Adrenal gland (tissue), 12 donors: Measurements from ENCODE around the gene CAMK4. TPM values are rescaled to one million over a fixed set of nuclear protein-coding genes. Genes with fewer than 3 reads are reported as not detected.

Experiments used
- DNase-seq, 7 donors: peaks; one replicate each; pipeline ENCODE4 v3.0.0-alpha.2; 2019 to 2020
- H3K27ac ChIP-seq, 5 donors: fragments of 200-600 bp; sonication (generic) in 4 of 5; 1 replicate in 3 of 5; 2 replicates in 2 of 5; pipeline versions ENCODE4 v1.5.1 to v1.8.0; 2016 to 2020; ENCODE audit warnings: mild to moderate bottlenecking in 1 of 5
- H3K27me3 ChIP-seq: fragments of 200-600 bp; 2 replicates; pipeline ENCODE4 v1.8.0; 2021
- H3K36me3 ChIP-seq, 2 donors: fragments of 200-600 bp; replicated peaks in 1 of 2; 1 replicate in 1 of 2; 2 replicates in 1 of 2; pipeline versions ENCODE4 v1.5.1 to v1.8.0; 2018 to 2022
- H3K4me1 ChIP-seq, 2 donors: fragments of 200-600 bp; replicated peaks in 1 of 2; 1 replicate in 1 of 2; 2 replicates in 1 of 2; pipeline versions ENCODE4 v1.5.1 to v1.8.0; 2018 to 2021
- H3K4me3 ChIP-seq, 4 donors: fragments of 200-600 bp; sonication (generic) in 3 of 4; one replicate each; pipeline ENCODE4 v1.5.1; 2016 to 2018
- H3K9me3 ChIP-seq, 3 donors: fragments of 200-600 bp; sonication (generic) in 1 of 3; replicated peaks in 1 of 3; 1 replicate in 2 of 3; 2 replicates in 1 of 3; pipeline versions ENCODE4 v1.5.1 to v1.8.0; 2016 to 2021
- CTCF ChIP-seq, 6 experiments: fragments of 450-650 bp in 4 of 6; fragments of 200-600 bp in 2 of 6; sonication (generic) in 1 of 6; IDR thresholded peaks; 1 replicate in 5 of 6; 2 replicates in 1 of 6; pipeline versions ENCODE4 v1.5.1 to v1.8.0; 2016 to 2021; ENCODE audit warnings: antibody characterized with exemption in 6 of 6, mild to moderate bottlenecking in 2 of 6, moderate library complexity in 1 of 6
- POLR2A ChIP-seq, 2 donors: fragments of 450-650 bp; IDR thresholded peaks; one replicate each; pipeline ENCODE4 v1.6.1; 2017; ENCODE audit warnings: antibody characterized with exemption in 2 of 2, mild to moderate bottlenecking in 2 of 2, moderate library complexity in 1 of 2
- WGBS, 4 donors: extraction: QIAGEN DNeasy Blood & Tissue Kit in 2 of 4; methylation state at CpG; one replicate each; pipeline versions ENCODE4 v1.1.5 to v1.1.7; 2013 to 2017; 5-methylcytosine and 5-hydroxymethylcytosine counted together
- intact Hi-C, 2 donors: fragments of 100-400 bp; cut with DNase I; formaldehyde crosslinking; loops; one replicate each; pipeline versions ENCODE4 v1.14.1 to v1.15.0; 2022 to 2023
- polyA plus RNA-seq, 3 donors: library from polyadenylated mRNA; stranded (reverse); fragments of 200-250 nt in 2 of 3; fragments of 350-450 nt in 1 of 3; fragmentation: Illumina TruSeq in 1 of 3; extraction: RNeasy Lipid Tissue Mini Kit (QIAGEN cat#74804) in 1 of 3; gene quantifications; one replicate each; pipeline ENCODE4 v1.2.3, GENCODE V29; 2013 to 2014
- total RNA-seq, 9 donors: library from RNA; depleted of rRNA in 4 of 9; stranded (reverse); fragments of >200 nt in 4 of 9; fragments of 120-200 nt in 1 of 9; fragmentation: NEBNext Ultra II Directional in 1 of 9; extraction: Animal tissue kit (Norgen Biotek cat#: 25700) in 1 of 9; gene quantifications; one replicate each; pipeline versions ENCODE4 v1.1.0 to v1.2.4, GENCODE V29; 2013 to 2023
- donor health status: healthy with polysubstance abuse.
- donor health status: Bipolar disorder and iron deficiency.
- donor health status: DM: yes; HTN: yes; CAD: no.
- donor health status: DM: no; HTN: no; CAD: no.
- donor health status: DM: no; HTN: no; CAD: no.
- donor health status: DM: yes; HTN: yes; CAD: no.

The CAMK4 gene
- total and polyA plus RNA-seq, 12 donors = 0.06 to 9.2 (median 2.0) TPM

- H3K4me1 ChIP-seq = no peaks in the 10 kb centered on the region
- 0 to 27% (median 1%) methylated on average over 1 of the region's 1 CpG for WGBS, 4 donors
- intact Hi-C loops = no loop called here
Observed at GRCh38 chr5:111387361-111387760, 163.2 kb downstream of the CAMK4 start.

GRCh38 chr5:111389390-111390082 is 165.4 kb downstream of the CAMK4 start:
- H3K9me3 ChIP-seq = no peaks in the 10 kb centered on the region
- no peak overlapping the region for H3K27ac ChIP-seq
- no peaks in the 10 kb centered on the region for H3K36me3 ChIP-seq
- H3K4me1 ChIP-seq = no peaks in the 10 kb centered on the region
- no peaks in the 10 kb centered on the region for H3K27me3 ChIP-seq
- TF ChIP-seq POLR2A (IDR thresholded peaks at IDR 0.05) = no peak
- TF ChIP-seq CTCF (IDR thresholded peaks at IDR 0.05) = no peak
- DNase-seq = no peak
- 0 to 52% (median 31%) methylated on average over 1 of the region's 1 CpG for WGBS, 4 donors
- no peak overlapping the region for H3K4me3 ChIP-seq
- intact Hi-C loops = no loop called here

More at GRCh38 chr5:111387361-111387760, 163.2 kb downstream of the CAMK4 start:
- Histone ChIP-seq H3K27me3 (no peaks in the 10 kb centered on the region), H3K4me3 (no peak overlapping the region), H3K9me3 (no peaks in the 10 kb centered on the region), H3K36me3 (no peaks in the 10 kb centered on the region), H3K27ac (no peak overlapping the region)
- TF ChIP-seq CTCF (IDR thresholded peaks at IDR 0.05) (no peak), POLR2A (IDR thresholded peaks at IDR 0.05) (no peak)
- DNase-seq = no peak

- WGBS, 4 donors = 82 to 91% (median 85%) methylated on average over 2 of the region's 2 CpGs
- no peak for DNase-seq
- H3K27me3 ChIP-seq = no peaks in the 10 kb centered on the region
- intact Hi-C loops = no loop called here
- H3K4me3 ChIP-seq = no peak overlapping the region
- TF ChIP-seq CTCF (IDR thresholded peaks at IDR 0.05) (no peak), POLR2A (IDR thresholded peaks at IDR 0.05) (no peak)
- no peak overlapping the region for H3K27ac ChIP-seq
- H3K4me1 ChIP-seq = no peaks in the 10 kb centered on the region
- H3K9me3 ChIP-seq = no peaks in the 10 kb centered on the region
- no peaks in the 10 kb centered on the region for H3K36me3 ChIP-seq
Observed at GRCh38 chr5:111392181-111392580, 168.0 kb downstream of the CAMK4 start.

GRCh38 chr5:111394586-111394985 is 170.4 kb downstream of the CAMK4 start:
- H3K9me3 ChIP-seq = no peaks in the 10 kb centered on the region
- no peak overlapping the region for H3K27ac ChIP-seq
- 87 to 91% (median 88%) methylated on average over 3 of the region's 3 CpGs for WGBS, 4 donors
- intact Hi-C loops = no loop called here
- no peaks in the 10 kb centered on the region for H3K36me3 ChIP-seq
- no peak overlapping the region for H3K4me3 ChIP-seq
- no peaks in the 10 kb centered on the region for H3K27me3 ChIP-seq
- H3K4me1 ChIP-seq = no peaks in the 10 kb centered on the region
- TF ChIP-seq POLR2A (IDR thresholded peaks at IDR 0.05) = no peak
- TF ChIP-seq CTCF (IDR thresholded peaks at IDR 0.05) = no peak
- no peak for DNase-seq
